Keratinocyte (primary cell): ENCODE measurements around the gene FBXL17. TPM values are rescaled to one million over a fixed set of nuclear protein-coding genes. Genes with fewer than 3 reads are reported as not detected.

Experiments used
- DNase-seq: peaks from one replicate; pipeline ENCODE4 v3.0.0-alpha.2; 2011; ENCODE audit warnings: low read depth, missing footprints, low spot score
- FAIRE-seq: peaks from 2 replicates; lab custom pipeline; 2011; peaks lifted over from hg19 to GRCh38; lab: Jason Lieb, UNC
- H2AFZ ChIP-seq: 2 replicates; pipeline ENCODE4 v1.6.0; 2012; ENCODE audit warnings: low read length, control low read depth, inconsistent platforms; ENCODE audit not compliant: control insufficient read depth
- H3K27ac ChIP-seq: 2 replicates; pipeline ENCODE4 v1.5.1; 2011; ENCODE audit warnings: low read length; ENCODE audit not compliant: control insufficient read depth, insufficient read depth
- H3K27me3 ChIP-seq: 3 replicates; pipeline ENCODE4 v1.6.0; 2011; ENCODE audit warnings: low read length; ENCODE audit not compliant: control insufficient read depth, insufficient read depth; ENCODE audit errors: extremely low read depth
- H3K36me3 ChIP-seq, 2 experiments: 2 replicates in 1 of 2; 3 replicates in 1 of 2; pipeline ENCODE4 v1.5.1; 2011; ENCODE audit warnings: low read length in 2 of 2, mild to moderate bottlenecking in 1 of 2; ENCODE audit not compliant: control insufficient read depth in 2 of 2, insufficient read depth in 2 of 2; ENCODE audit errors: extremely low read depth in 1 of 2
- H3K4me1 ChIP-seq: 3 replicates; pipeline ENCODE4 v1.5.1; 2011; ENCODE audit warnings: low read length; ENCODE audit not compliant: control insufficient read depth, insufficient read depth; ENCODE audit errors: extremely low read depth
- H3K4me2 ChIP-seq: 3 replicates; pipeline ENCODE4 v1.6.0; 2011; ENCODE audit warnings: low read depth, low read length; ENCODE audit not compliant: control insufficient read depth, insufficient read depth; ENCODE audit errors: extremely low read depth
- H3K4me3 ChIP-seq, 3 experiments: fragments of 200-600 bp in 1 of 3; sonication (generic) in 1 of 3; 2 replicates in 2 of 3; 3 replicates in 1 of 3; pipeline ENCODE4 v1.5.1; 2011 to 2016; ENCODE audit warnings: low read length in 3 of 3, mild to moderate bottlenecking in 3 of 3, control low read depth in 2 of 3, inconsistent platforms in 1 of 3, low read depth in 1 of 3, mixed read lengths in 1 of 3, mixed run types in 1 of 3, moderate library complexity in 1 of 3; ENCODE audit not compliant: control insufficient read depth in 2 of 3, insufficient read depth in 2 of 3; ENCODE audit errors: extremely low read depth in 1 of 3
- H3K79me2 ChIP-seq: 2 replicates; pipeline ENCODE4 v1.6.0; 2012; ENCODE audit warnings: low read length; ENCODE audit not compliant: control insufficient read depth, insufficient read depth
- H3K9ac ChIP-seq: 3 replicates; pipeline ENCODE4 v1.6.0; 2011; ENCODE audit warnings: low read length; ENCODE audit not compliant: control insufficient read depth, insufficient read depth; ENCODE audit errors: extremely low read depth
- H3K9me1 ChIP-seq: 3 replicates; pipeline ENCODE4 v1.6.0; 2011; ENCODE audit warnings: low read length; ENCODE audit not compliant: control insufficient read depth, insufficient read depth; ENCODE audit errors: extremely low read depth
- H3K9me3 ChIP-seq: 2 replicates; pipeline ENCODE4 v1.5.1; 2012; ENCODE audit warnings: low read depth, low read length; ENCODE audit not compliant: control insufficient read depth
- H4K20me1 ChIP-seq: 3 replicates; pipeline ENCODE4 v1.6.0; 2011; ENCODE audit warnings: low read length; ENCODE audit not compliant: control insufficient read depth, insufficient read depth; ENCODE audit errors: extremely low read depth
- CTCF ChIP-seq, 3 experiments: IDR thresholded peaks in 1 of 3; conservative IDR thresholded peaks in 1 of 3; optimal IDR thresholded peaks in 1 of 3; 2 replicates in 2 of 3; 3 replicates in 1 of 3; pipeline versions ENCODE3 to v1.5.1; 2011; ENCODE audit warnings: low read length in 3 of 3, mild to moderate bottlenecking in 3 of 3, moderate library complexity in 2 of 3, control low read depth in 1 of 3, inconsistent platforms in 1 of 3; ENCODE audit not compliant: insufficient read depth in 2 of 3; ENCODE audit errors: extremely low read depth in 1 of 3
- EZH2 ChIP-seq: IDR thresholded peaks from one replicate; pipeline ENCODE4 v1.6.1; 2012; ENCODE audit warnings: inconsistent platforms, mild to moderate bottlenecking, low read length, moderate library complexity
- dilution Hi-C: fragments of 300-500 bp; cut with MboI; formaldehyde crosslinking; loops from one replicate; pipeline ENCODE4 v1.7.0; 2020; ENCODE audit warnings: low sequenced_read_pairs; ENCODE audit not compliant: extremely low pct_ligation_motif_present
- polyA plus RNA-seq, 5 experiments: library from polyadenylated mRNA; depleted of rRNA in 3 of 5; stranded (reverse) in 3 of 5; stranded (forward) in 1 of 5; unstranded in 1 of 5; fragments of >200 nt; gene quantifications; 1 replicate in 1 of 5; 2 replicates in 3 of 5; 3 replicates in 1 of 5; pipeline versions ENCODE4 v1.2.1 to v1.2.3, GENCODE V29; 2011 to 2012; ENCODE audit warnings: missing spikeins in 2 of 5, low read depth in 1 of 5, low replicate concordance in 1 of 5

The FBXL17 gene
- polyA plus RNA-seq, 1 donor (not counting 4 experiments of a cell fraction or from before 2014, with no cell fraction given): 5.7 TPM

GRCh38 chr5:108373426-108373825 lies 8.5 kb downstream of the FBXL17 start:
- Histone ChIP-seq H3K9me3 (peaks cover 3% of the 10 kb centered on the region), H4K20me1 (no peaks in the 10 kb centered on the region), H3K4me2 (no peak overlapping the region), H2AFZ (no peak overlapping the region), H3K9me1 (no peaks in the 10 kb centered on the region), H3K4me3 (no peak overlapping the region), H3K36me3 (no peaks in the 10 kb centered on the region), H3K27me3 (no peaks in the 10 kb centered on the region), H3K9ac (no peak overlapping the region), H3K27ac (no peak overlapping the region), H3K4me1 (peaks cover under 1% of the 10 kb centered on the region), H3K79me2 (peaks cover 3% of the 10 kb centered on the region)
- TF ChIP-seq CTCF (optimal IDR thresholded peaks at IDR 0.05 in 1 of 3, IDR thresholded peaks at IDR 0.05 in 1 of 3, conservative IDR thresholded peaks at IDR 0.05 in 1 of 3; ENCODE audit: extremely low read depth in 1 of 3, insufficient read depth in 2 of 3, low read length in 3 of 3) (no peak), EZH2 (no peak)
- DNase-seq (no peak), FAIRE-seq (no peak)
- dilution Hi-C loops: no loop called here

- no peak for DNase-seq
- Histone ChIP-seq H3K79me2 (peaks cover 3% of the 10 kb centered on the region), H3K4me1 (peaks cover 3% of the 10 kb centered on the region), H3K36me3 (no peaks in the 10 kb centered on the region), H3K9me1 (no peaks in the 10 kb centered on the region), H3K27me3 (no peaks in the 10 kb centered on the region), H2AFZ (no peak overlapping the region), H3K4me2 (no peak overlapping the region), H3K9ac (no peak overlapping the region), H4K20me1 (no peaks in the 10 kb centered on the region), H3K4me3 (no peak overlapping the region), H3K9me3 (peaks cover 3% of the 10 kb centered on the region), H3K27ac (no peak overlapping the region)
- no peak for FAIRE-seq
- TF ChIP-seq CTCF (optimal IDR thresholded peaks at IDR 0.05 in 1 of 3, IDR thresholded peaks at IDR 0.05 in 1 of 3, conservative IDR thresholded peaks at IDR 0.05 in 1 of 3; ENCODE audit: extremely low read depth in 1 of 3, insufficient read depth in 2 of 3, low read length in 3 of 3) (no peak), EZH2 (no peak)
- dilution Hi-C loops: no loop called here
Measured at GRCh38 chr5:108372369-108372768, 9.5 kb downstream of the FBXL17 start.
